ENCODE results near the gene GIT2. TPM values are rescaled to one million over a fixed set of nuclear protein-coding genes. Genes with fewer than 3 reads are reported as not detected.

GIT2 gene
- total and polyA plus RNA-seq, 2 experiments from 2014 or later: 15.8 to 20.9 TPM

DNA sequence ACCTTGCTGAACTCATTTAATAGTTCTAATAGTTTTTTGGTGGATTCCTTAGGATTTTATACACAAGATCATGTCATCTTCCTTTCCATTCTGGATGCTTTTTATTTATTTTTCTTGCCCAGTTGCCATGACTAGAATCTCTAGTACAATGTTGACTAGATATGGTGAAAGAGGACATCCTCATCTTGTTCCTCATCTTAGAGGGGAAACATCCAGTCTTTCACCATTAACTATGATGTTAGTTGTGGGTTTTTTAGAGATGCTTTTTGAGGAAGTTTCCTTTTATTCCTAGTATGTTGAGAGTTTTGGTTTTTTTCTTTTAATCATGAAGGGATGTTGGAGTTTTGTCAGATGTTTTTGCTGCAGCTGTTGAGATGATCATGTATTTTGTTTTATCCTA lies 11.7 kb upstream of the GIT2 start (continued):
- TF ChIP-seq EZH2 (IDR thresholded peaks at IDR 0.05; ENCODE audit: low read depth, unreplicated experiment) (no peak), ETS1 (IDR thresholded peaks at IDR 0.05) (no peak), JUNB (IDR thresholded peaks at IDR 0.05; ENCODE audit: unreplicated experiment) (no peak)

GRCh38 chr12:110006115-110006514 lies 9.9 kb upstream of the GIT2 start:
- H3K9me2 ChIP-seq (ENCODE audit: insufficient read depth): no peaks in the 10 kb centered on the region
- no peaks in the 10 kb centered on the region for H3K4me1 Mint-ChIP-seq
- peaks cover 5% of the 10 kb centered on the region; the same call in 1 of the 2 replicates for H4K20me1 ChIP-seq (replicated peaks; ENCODE audit: insufficient read depth)
- no peaks in the 10 kb centered on the region; the same call in 2 of the 3 replicates for H3K36me3 Mint-ChIP-seq (ENCODE audit: low read depth)
- H3K4me3 Mint-ChIP-seq: no peak overlapping the region
- no peaks in the 10 kb centered on the region for H3K4me1 ChIP-seq (ENCODE audit: insufficient read depth)
- no peak for ATAC-seq
- peaks cover under 1% of the 10 kb centered on the region for H3K27me3 Mint-ChIP-seq (ENCODE audit: insufficient read depth, low read depth, poor library complexity)
- H3F3A ChIP-seq (replicated peaks; ENCODE audit: low read depth): no peaks in the 10 kb centered on the region
- H3K27ac Mint-ChIP-seq: no peak overlapping the region
- H3K36me3 ChIP-seq (ENCODE audit: insufficient read depth): no peaks in the 10 kb centered on the region
- no peak overlapping the region for H3K4me3 ChIP-seq
- H3K79me2 ChIP-seq (replicated peaks; ENCODE audit: insufficient read depth): peaks cover 7% of the 10 kb centered on the region; the same call in 1 of the 2 replicates
- H3K27me3 ChIP-seq (ENCODE audit: insufficient read depth): peaks cover 4% of the 10 kb centered on the region
- H3K27ac ChIP-seq (ENCODE audit: low read depth): no peak overlapping the region
- DNase-seq (ENCODE audit: low spot score): no peak
- no peaks in the 10 kb centered on the region for H3K9me3 Mint-ChIP-seq
- H3K4me2 ChIP-seq: no peak overlapping the region
- H2AFZ ChIP-seq: no peak overlapping the region
- no peak for TF ChIP-seq STAT1 (IDR thresholded peaks at IDR 0.05; ENCODE audit: unreplicated experiment)
- TF ChIP-seq ETS1 (IDR thresholded peaks at IDR 0.05): no peak
- TF ChIP-seq ZNF462 (CRISPR knock-in tag; IDR thresholded peaks at IDR 0.05): no peak
- TF ChIP-seq, protein P1, sequence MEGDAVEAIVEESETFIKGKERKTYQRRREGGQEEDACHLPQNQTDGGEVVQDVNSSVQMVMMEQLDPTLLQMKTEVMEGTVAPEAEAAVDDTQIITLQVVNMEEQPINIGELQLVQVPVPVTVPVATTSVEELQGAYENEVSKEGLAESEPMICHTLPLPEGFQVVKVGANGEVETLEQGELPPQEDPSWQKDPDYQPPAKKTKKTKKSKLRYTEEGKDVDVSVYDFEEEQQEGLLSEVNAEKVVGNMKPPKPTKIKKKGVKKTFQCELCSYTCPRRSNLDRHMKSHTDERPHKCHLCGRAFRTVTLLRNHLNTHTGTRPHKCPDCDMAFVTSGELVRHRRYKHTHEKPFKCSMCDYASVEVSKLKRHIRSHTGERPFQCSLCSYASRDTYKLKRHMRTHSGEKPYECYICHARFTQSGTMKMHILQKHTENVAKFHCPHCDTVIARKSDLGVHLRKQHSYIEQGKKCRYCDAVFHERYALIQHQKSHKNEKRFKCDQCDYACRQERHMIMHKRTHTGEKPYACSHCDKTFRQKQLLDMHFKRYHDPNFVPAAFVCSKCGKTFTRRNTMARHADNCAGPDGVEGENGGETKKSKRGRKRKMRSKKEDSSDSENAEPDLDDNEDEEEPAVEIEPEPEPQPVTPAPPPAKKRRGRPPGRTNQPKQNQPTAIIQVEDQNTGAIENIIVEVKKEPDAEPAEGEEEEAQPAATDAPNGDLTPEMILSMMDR (conservative IDR thresholded peaks at IDR 0.05; ENCODE audit: low read depth in 2 of 2): no peak
- no peak for TF ChIP-seq ZNF331 (CRISPR knock-in tag; IDR thresholded peaks at IDR 0.05; ENCODE audit: low read depth)
- TF ChIP-seq JUNB (IDR thresholded peaks at IDR 0.05; ENCODE audit: unreplicated experiment): no peak
- TF ChIP-seq, protein P2, sequence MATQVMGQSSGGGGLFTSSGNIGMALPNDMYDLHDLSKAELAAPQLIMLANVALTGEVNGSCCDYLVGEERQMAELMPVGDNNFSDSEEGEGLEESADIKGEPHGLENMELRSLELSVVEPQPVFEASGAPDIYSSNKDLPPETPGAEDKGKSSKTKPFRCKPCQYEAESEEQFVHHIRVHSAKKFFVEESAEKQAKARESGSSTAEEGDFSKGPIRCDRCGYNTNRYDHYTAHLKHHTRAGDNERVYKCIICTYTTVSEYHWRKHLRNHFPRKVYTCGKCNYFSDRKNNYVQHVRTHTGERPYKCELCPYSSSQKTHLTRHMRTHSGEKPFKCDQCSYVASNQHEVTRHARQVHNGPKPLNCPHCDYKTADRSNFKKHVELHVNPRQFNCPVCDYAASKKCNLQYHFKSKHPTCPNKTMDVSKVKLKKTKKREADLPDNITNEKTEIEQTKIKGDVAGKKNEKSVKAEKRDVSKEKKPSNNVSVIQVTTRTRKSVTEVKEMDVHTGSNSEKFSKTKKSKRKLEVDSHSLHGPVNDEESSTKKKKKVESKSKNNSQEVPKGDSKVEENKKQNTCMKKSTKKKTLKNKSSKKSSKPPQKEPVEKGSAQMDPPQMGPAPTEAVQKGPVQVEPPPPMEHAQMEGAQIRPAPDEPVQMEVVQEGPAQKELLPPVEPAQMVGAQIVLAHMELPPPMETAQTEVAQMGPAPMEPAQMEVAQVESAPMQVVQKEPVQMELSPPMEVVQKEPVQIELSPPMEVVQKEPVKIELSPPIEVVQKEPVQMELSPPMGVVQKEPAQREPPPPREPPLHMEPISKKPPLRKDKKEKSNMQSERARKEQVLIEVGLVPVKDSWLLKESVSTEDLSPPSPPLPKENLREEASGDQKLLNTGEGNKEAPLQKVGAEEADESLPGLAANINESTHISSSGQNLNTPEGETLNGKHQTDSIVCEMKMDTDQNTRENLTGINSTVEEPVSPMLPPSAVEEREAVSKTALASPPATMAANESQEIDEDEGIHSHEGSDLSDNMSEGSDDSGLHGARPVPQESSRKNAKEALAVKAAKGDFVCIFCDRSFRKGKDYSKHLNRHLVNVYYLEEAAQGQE (IDR thresholded peaks at IDR 0.05; ENCODE audit: unreplicated experiment): no peak
- TF ChIP-seq NANOG (IDR thresholded peaks at IDR 0.05; ENCODE audit: borderline replicate concordance): no peak
- TF ChIP-seq CREB1 (CRISPR knock-in tag; IDR thresholded peaks at IDR 0.05; ENCODE audit: low read depth): no peak
- no peak for TF ChIP-seq EZH2phosphoT487 (IDR thresholded peaks at IDR 0.05; ENCODE audit: unreplicated experiment)
- no peak for TF ChIP-seq POLR2AphosphoS5 (IDR thresholded peaks at IDR 0.05; ENCODE audit: low read depth)

Measured in GM23338 (cell line).